Nephron progenitor cell (in vitro differentiated cells): ENCODE measurements around the gene DPH6.

Experiments used
- DNase-seq: peaks from one replicate; pipeline ENCODE4 v3.0.0; 2021
- H3K27ac Mint-ChIP-seq: 2 replicates; pipeline ENCODE4 v1.8.0; 2021; ENCODE audit warnings: mild to moderate bottlenecking, moderate library complexity, mixed read lengths
- H3K27me3 Mint-ChIP-seq: 2 replicates; pipeline ENCODE4 v1.8.0; 2021; ENCODE audit warnings: mild to moderate bottlenecking, low read depth, mixed read lengths; ENCODE audit not compliant: poor library complexity
- H3K36me3 Mint-ChIP-seq: 2 replicates; pipeline ENCODE4 v1.8.0; 2021; ENCODE audit warnings: low read depth, mixed read lengths
- H3K4me1 Mint-ChIP-seq: 2 replicates; pipeline ENCODE4 v1.8.0; 2021; ENCODE audit warnings: mixed read lengths
- H3K4me3 Mint-ChIP-seq: 2 replicates; pipeline ENCODE4 v1.8.0; 2021; ENCODE audit warnings: mild to moderate bottlenecking, moderate library complexity, mixed read lengths
- H3K9me3 Mint-ChIP-seq: 2 replicates; pipeline ENCODE4 v1.8.0; 2021; ENCODE audit warnings: mild to moderate bottlenecking, moderate library complexity, mixed read lengths
- CTCF ChIP-seq: fragments of 200-600 bp; sonication (generic); IDR thresholded peaks from 2 replicates; pipeline ENCODE4 v1.5.0; 2021; ENCODE audit warnings: antibody characterized with exemption

DPH6 gene

GRCh38 chr15:35490511-35490910 lies 55.5 kb downstream of the DPH6 start:
- TF ChIP-seq CTCF, result no peak
- H3K27ac Mint-ChIP-seq, result no peak overlapping the region
- peaks cover 3% of the 10 kb centered on the region for H3K27me3 Mint-ChIP-seq
- H3K36me3 Mint-ChIP-seq, result peaks cover 53% of the 10 kb centered on the region
- no peak overlapping the region for H3K4me3 Mint-ChIP-seq
- H3K4me1 Mint-ChIP-seq, result no peaks in the 10 kb centered on the region
- peaks cover 40% of the 10 kb centered on the region for H3K9me3 Mint-ChIP-seq
- DNase-seq, result no peak

GRCh38 chr15:35487417-35487816 lies 58.5 kb downstream of the DPH6 start:
- Mint-ChIP-seq H3K9me3 (peaks cover 48% of the 10 kb centered on the region), H3K27me3 (peaks cover 3% of the 10 kb centered on the region), H3K4me1 (no peaks in the 10 kb centered on the region), H3K36me3 (peaks cover 76% of the 10 kb centered on the region), H3K4me3 (no peak overlapping the region), H3K27ac (no peak overlapping the region)
- DNase-seq, result no peak
- TF ChIP-seq CTCF, result no peak

- no peak overlapping the region for H3K4me3 Mint-ChIP-seq
- H3K9me3 Mint-ChIP-seq, result peaks cover 48% of the 10 kb centered on the region
- H3K4me1 Mint-ChIP-seq, result peaks cover 9% of the 10 kb centered on the region
- no peak for TF ChIP-seq CTCF
- H3K36me3 Mint-ChIP-seq, result peaks cover 75% of the 10 kb centered on the region
- no peak overlapping the region for H3K27ac Mint-ChIP-seq
- peaks cover 3% of the 10 kb centered on the region for H3K27me3 Mint-ChIP-seq
- DNase-seq, result no peak
Observed at GRCh38 chr15:35486296-35486695, 59.7 kb downstream of the DPH6 start.

- Mint-ChIP-seq H3K4me3 (no peak overlapping the region), H3K27me3 (peaks cover 3% of the 10 kb centered on the region), H3K27ac (no peak overlapping the region), H3K9me3 (peaks cover 48% of the 10 kb centered on the region), H3K4me1 (peaks cover 14% of the 10 kb centered on the region), H3K36me3 (peaks cover 67% of the 10 kb centered on the region)
- DNase-seq, result no peak
- TF ChIP-seq CTCF, result no peak
Observed at GRCh38 chr15:35485411-35485810, 60.6 kb downstream of the DPH6 start.

- Mint-ChIP-seq H3K36me3 (peaks cover 62% of the 10 kb centered on the region), H3K4me3 (no peak overlapping the region), H3K9me3 (peaks cover 46% of the 10 kb centered on the region), H3K4me1 (peaks cover 19% of the 10 kb centered on the region), H3K27ac (no peak overlapping the region), H3K27me3 (peaks cover 3% of the 10 kb centered on the region)
- no peak for DNase-seq
- no peak for TF ChIP-seq CTCF
Observed at GRCh38 chr15:35484231-35484945, 61.6 kb downstream of the DPH6 start.

- Mint-ChIP-seq H3K27me3 (peaks cover 6% of the 10 kb centered on the region), H3K27ac (no peak overlapping the region), H3K9me3 (peaks cover 23% of the 10 kb centered on the region), H3K4me3 (no peak overlapping the region), H3K36me3 (peaks cover 38% of the 10 kb centered on the region), H3K4me1 (peaks cover 31% of the 10 kb centered on the region)
- DNase-seq, result no peak
- TF ChIP-seq CTCF, result no peak
Observed at GRCh38 chr15:35481992-35482391, 64.0 kb downstream of the DPH6 start.
